Neural progenitor cell (in vitro differentiated cells): ENCODE results near the gene SCARF1. TPM values are rescaled to one million over a fixed set of nuclear protein-coding genes. Genes with fewer than 3 reads are reported as not detected.

Experiments used
- DNase-seq: peaks from one replicate; pipeline ENCODE4 v3.0.0-alpha.2; 2016; ENCODE audit warnings: low spot score
- H2AFZ ChIP-seq: fragments of 200-600 bp; sonication (generic); replicated peaks from 2 replicates; pipeline ENCODE4 v1.6.1; 2016; ENCODE audit warnings: antibody characterized with exemption
- H3F3A ChIP-seq: fragments of 200-600 bp; sonication (generic); 2 replicates; pipeline ENCODE4 v1.6.1; 2016; ENCODE audit warnings: antibody characterized with exemption, low read depth
- H3K27ac ChIP-seq: fragments of 200-600 bp; sonication (generic); 2 replicates; pipeline ENCODE4 v1.5.1; 2016; ENCODE audit warnings: mild to moderate bottlenecking
- H3K27me3 ChIP-seq: fragments of 200-600 bp; sonication (generic); 2 replicates; pipeline ENCODE4 v1.6.1; 2016; ENCODE audit warnings: mild to moderate bottlenecking, moderate library complexity
- H3K36me3 ChIP-seq: fragments of 200-600 bp; sonication (generic); 2 replicates; pipeline ENCODE4 v1.5.1; 2016
- H3K4me1 ChIP-seq: fragments of 200-600 bp; sonication (generic); 2 replicates; pipeline ENCODE4 v1.6.1; 2016; ENCODE audit warnings: mixed run types
- H3K4me2 ChIP-seq: fragments of 200-600 bp; sonication (generic); 2 replicates; pipeline ENCODE4 v1.6.1; 2016
- H3K4me3 ChIP-seq: fragments of 200-600 bp; sonication (generic); 2 replicates; pipeline ENCODE4 v1.5.1; 2016
- H3K79me2 ChIP-seq: fragments of 200-600 bp; sonication (generic); 2 replicates; pipeline ENCODE4 v1.6.1; 2016; ENCODE audit warnings: low read depth
- H3K9ac ChIP-seq: fragments of 200-600 bp; sonication (generic); 2 replicates; pipeline ENCODE4 v1.6.1; 2016
- H3K9me3 ChIP-seq: fragments of 200-600 bp; sonication (generic); 2 replicates; pipeline ENCODE4 v1.5.1; 2016; ENCODE audit warnings: low read depth
- H4K20me1 ChIP-seq: fragments of 200-600 bp; sonication (generic); 2 replicates; pipeline ENCODE4 v1.6.1; 2016; ENCODE audit warnings: low read depth
- H3K27ac Mint-ChIP-seq: 3 replicates; pipeline ENCODE4 v1.8.0; 2021; ENCODE audit warnings: mixed read lengths
- H3K27me3 Mint-ChIP-seq: 2 replicates; pipeline ENCODE4 v1.8.0; 2022; ENCODE audit warnings: low read depth, mild to moderate bottlenecking, inconsistent platforms, moderate library complexity, mixed read lengths; ENCODE audit not compliant: insufficient read depth
- H3K36me3 Mint-ChIP-seq: 3 replicates; pipeline ENCODE4 v1.8.0; 2021; ENCODE audit warnings: mixed read lengths
- H3K4me1 Mint-ChIP-seq: 3 replicates; pipeline ENCODE4 v1.8.0; 2021; ENCODE audit warnings: mixed read lengths
- H3K4me3 Mint-ChIP-seq: 3 replicates; pipeline ENCODE4 v1.8.0; 2021; ENCODE audit warnings: mild to moderate bottlenecking, moderate library complexity, mixed read lengths
- H3K9me3 Mint-ChIP-seq: 3 replicates; pipeline ENCODE4 v1.8.0; 2020; ENCODE audit warnings: mixed read lengths
- EZH2 ChIP-seq: fragments of 200-600 bp; sonication (generic); IDR thresholded peaks from 2 replicates; pipeline ENCODE4 v1.6.1; 2017; ENCODE audit warnings: antibody characterized with exemption, mild to moderate bottlenecking, moderate library complexity
- EZH2phosphoT487 ChIP-seq: fragments of 200-600 bp; sonication (generic); IDR thresholded peaks from 2 replicates; pipeline ENCODE4 v1.6.1; 2017; ENCODE audit warnings: antibody characterized with exemption
- total RNA-seq: library from RNA; depleted of rRNA; stranded (reverse); fragments of >200 nt; gene quantifications from 2 replicates; pipeline ENCODE4 v1.2.3, GENCODE V29; 2015; ENCODE audit warnings: low replicate concordance
- TF ChIP-seq, protein P1 (sequence below): fragments of 200-600 bp; sonication (generic); IDR thresholded peaks from 2 replicates; pipeline ENCODE4 v1.5.1; 2017; ENCODE audit warnings: antibody characterized with exemption, mild to moderate bottlenecking

Gene SCARF1
- total RNA-seq, 1 donor from 2014 or later = not detected

- TF ChIP-seq EZH2 = no peak
- TF ChIP-seq, protein P1, sequence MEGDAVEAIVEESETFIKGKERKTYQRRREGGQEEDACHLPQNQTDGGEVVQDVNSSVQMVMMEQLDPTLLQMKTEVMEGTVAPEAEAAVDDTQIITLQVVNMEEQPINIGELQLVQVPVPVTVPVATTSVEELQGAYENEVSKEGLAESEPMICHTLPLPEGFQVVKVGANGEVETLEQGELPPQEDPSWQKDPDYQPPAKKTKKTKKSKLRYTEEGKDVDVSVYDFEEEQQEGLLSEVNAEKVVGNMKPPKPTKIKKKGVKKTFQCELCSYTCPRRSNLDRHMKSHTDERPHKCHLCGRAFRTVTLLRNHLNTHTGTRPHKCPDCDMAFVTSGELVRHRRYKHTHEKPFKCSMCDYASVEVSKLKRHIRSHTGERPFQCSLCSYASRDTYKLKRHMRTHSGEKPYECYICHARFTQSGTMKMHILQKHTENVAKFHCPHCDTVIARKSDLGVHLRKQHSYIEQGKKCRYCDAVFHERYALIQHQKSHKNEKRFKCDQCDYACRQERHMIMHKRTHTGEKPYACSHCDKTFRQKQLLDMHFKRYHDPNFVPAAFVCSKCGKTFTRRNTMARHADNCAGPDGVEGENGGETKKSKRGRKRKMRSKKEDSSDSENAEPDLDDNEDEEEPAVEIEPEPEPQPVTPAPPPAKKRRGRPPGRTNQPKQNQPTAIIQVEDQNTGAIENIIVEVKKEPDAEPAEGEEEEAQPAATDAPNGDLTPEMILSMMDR = no peak
- no peak for TF ChIP-seq EZH2phosphoT487
- Mint-ChIP-seq H3K4me3 (peak overlapping the region; percentile 63), H3K36me3 (peaks cover 13% of the 10 kb centered on the region), H3K27me3 (peaks cover 4% of the 10 kb centered on the region), H3K27ac (peak overlapping the region; percentile 78), H3K4me1 (peaks cover 25% of the 10 kb centered on the region), H3K9me3 (peaks cover 14% of the 10 kb centered on the region)
- no peaks in the 10 kb centered on the region for H3K79me2 ChIP-seq
- no peaks in the 10 kb centered on the region for H3K27me3 ChIP-seq
- H3K4me3 ChIP-seq = no peak overlapping the region
- H3F3A ChIP-seq = peaks cover 5% of the 10 kb centered on the region
- H3K27ac ChIP-seq = peak overlapping the region; percentile 23
- no peaks in the 10 kb centered on the region for H4K20me1 ChIP-seq
- H2AFZ ChIP-seq = peak overlapping the region; percentile 3
- DNase-seq = peak; percentile 52
- no peak overlapping the region for H3K9ac ChIP-seq
- H3K9me3 ChIP-seq = no peaks in the 10 kb centered on the region
- H3K4me1 ChIP-seq = peaks cover 12% of the 10 kb centered on the region
- H3K36me3 ChIP-seq = no peaks in the 10 kb centered on the region
- peak overlapping the region; percentile 12 for H3K4me2 ChIP-seq
Measured at GRCh38 chr17:1604831-1605528, 40.6 kb downstream of the SCARF1 start.

DNA sequence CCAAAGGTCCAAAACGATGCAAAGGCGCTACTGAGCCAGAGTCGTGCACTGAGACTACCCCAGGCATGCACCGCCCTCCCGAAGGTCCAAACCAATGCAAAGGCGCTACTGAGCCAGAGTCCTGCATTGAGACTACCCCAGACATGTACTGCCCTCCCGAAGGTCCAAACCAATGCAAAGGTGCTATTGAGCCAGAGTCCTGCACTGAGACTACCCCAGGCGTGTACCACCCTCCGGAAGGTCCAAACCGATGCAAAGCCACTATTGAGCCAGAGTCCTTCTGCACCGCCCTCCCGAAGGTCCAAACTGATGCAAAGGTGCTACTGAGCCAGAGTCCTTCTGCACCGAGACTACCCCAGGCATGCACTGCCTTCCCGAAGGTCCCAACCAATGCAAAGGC is 44.0 kb downstream of the SCARF1 start:
- H3K9ac ChIP-seq = no peak overlapping the region
- TF ChIP-seq EZH2 = no peak
- no peak for TF ChIP-seq EZH2phosphoT487
- TF ChIP-seq, protein P1 = no peak
- H3K4me3 Mint-ChIP-seq = no peak overlapping the region
- H3K36me3 ChIP-seq = no peaks in the 10 kb centered on the region
- no peaks in the 10 kb centered on the region for H3K27me3 ChIP-seq
- H3K27ac Mint-ChIP-seq = no peak overlapping the region
- no peak for DNase-seq
- peaks cover 14% of the 10 kb centered on the region for H3K9me3 Mint-ChIP-seq
- peaks cover 4% of the 10 kb centered on the region for H3K27me3 Mint-ChIP-seq
- peaks cover 17% of the 10 kb centered on the region for H3K4me1 Mint-ChIP-seq
- H3K9me3 ChIP-seq = no peaks in the 10 kb centered on the region
- H3K4me2 ChIP-seq = no peak overlapping the region
- H3K4me3 ChIP-seq = no peak overlapping the region
- H3K4me1 ChIP-seq = peaks cover 12% of the 10 kb centered on the region
- H3K79me2 ChIP-seq = no peaks in the 10 kb centered on the region
- H3K36me3 Mint-ChIP-seq = peaks cover 14% of the 10 kb centered on the region
- no peak overlapping the region for H3K27ac ChIP-seq
- peaks cover 5% of the 10 kb centered on the region for H3F3A ChIP-seq
- H4K20me1 ChIP-seq = no peaks in the 10 kb centered on the region
- no peak overlapping the region for H2AFZ ChIP-seq

DNA sequence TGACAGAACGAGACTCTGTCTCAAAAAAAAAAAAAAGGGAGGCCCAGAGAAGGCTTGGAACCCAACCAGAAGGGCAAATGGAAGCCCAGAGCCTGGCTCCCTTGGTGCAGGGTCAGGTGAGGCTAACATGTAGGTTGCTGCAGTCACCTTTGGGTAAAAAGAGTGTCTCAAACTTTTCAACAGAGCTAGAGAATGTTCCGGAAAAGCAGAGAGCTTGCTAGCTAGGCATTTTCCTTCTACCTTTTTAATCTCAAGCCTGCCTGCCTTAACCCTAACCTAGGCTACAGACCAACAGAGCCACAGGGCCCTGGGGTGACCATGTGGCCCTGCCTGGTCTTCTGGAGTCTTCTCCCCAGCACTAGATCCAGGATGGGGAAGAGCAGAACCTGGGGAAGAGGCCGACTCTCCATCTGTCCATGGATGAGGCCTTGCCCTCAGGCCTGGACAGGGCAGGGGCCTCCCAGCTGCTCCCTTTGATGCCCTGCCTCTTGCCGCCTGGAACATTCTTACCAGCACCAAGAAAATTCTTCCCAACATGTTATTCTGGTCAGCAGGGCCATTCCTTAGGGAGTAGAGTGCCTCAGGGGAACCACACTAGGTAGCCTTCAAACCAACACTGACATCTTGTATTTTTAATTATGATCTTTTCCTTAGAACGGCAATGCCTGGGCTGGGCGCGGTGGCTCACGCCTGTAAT is 47.0 kb downstream of the SCARF1 start:
- H3K27me3 ChIP-seq = no peaks in the 10 kb centered on the region
- H3K9me3 ChIP-seq = no peaks in the 10 kb centered on the region
- no peaks in the 10 kb centered on the region for H3F3A ChIP-seq
- H3K4me1 Mint-ChIP-seq = no peaks in the 10 kb centered on the region
- H3K4me2 ChIP-seq = no peak overlapping the region
- no peak overlapping the region for H3K27ac ChIP-seq
- no peak overlapping the region for H3K9ac ChIP-seq
- no peak overlapping the region for H2AFZ ChIP-seq
- H3K27ac Mint-ChIP-seq = no peak overlapping the region
- H4K20me1 ChIP-seq = no peaks in the 10 kb centered on the region
- no peak for DNase-seq
- peaks cover 14% of the 10 kb centered on the region for H3K9me3 Mint-ChIP-seq
- peaks cover 16% of the 10 kb centered on the region for H3K36me3 Mint-ChIP-seq
- H3K4me1 ChIP-seq = no peaks in the 10 kb centered on the region
- H3K4me3 ChIP-seq = no peak overlapping the region
- no peaks in the 10 kb centered on the region for H3K36me3 ChIP-seq
- TF ChIP-seq EZH2phosphoT487 (no peak), EZH2 (no peak)
- TF ChIP-seq, protein P1 = no peak
- peaks cover 2% of the 10 kb centered on the region for H3K27me3 Mint-ChIP-seq
- no peak overlapping the region for H3K4me3 Mint-ChIP-seq
- no peaks in the 10 kb centered on the region for H3K79me2 ChIP-seq
